Activated CD4-positive, alpha-beta T cell treated with anti-CD3 and anti-CD28 coated beads for 36 hours (primary cell): ENCODE data around the gene SUSD4. TPM values are rescaled to one million over a fixed set of nuclear protein-coding genes. Genes with fewer than 3 reads are reported as not detected.
"Not testable (repeated sequence)": the region's sequence is repeated elsewhere in the genome, so short reads cannot be mapped to it uniquely, and the experiment has no call there.

Source experiments
- ATAC-seq: fragments of 200-7000 bp; cut with Tn5 transposase; one replicate; pipeline ENCODE4 v1.10.0; 2021; ENCODE audit warnings: mild to moderate bottlenecking, moderate library complexity
- CTCF ChIA-PET: fragments of 350-600 bp; sonication (Branson Sonifier 250); formaldehyde crosslinking; loops from one replicate; lab custom pipeline; 2021; ENCODE audit warnings: antibody characterized with exemption; lab: Charles Lee
- POLR2A ChIA-PET: fragments of 350-600 bp; sonication (Branson Sonifier 250); formaldehyde crosslinking; loops from one replicate; lab custom pipeline; 2021; ENCODE audit warnings: antibody characterized with exemption, inconsistent platforms; lab: Charles Lee
- DNase-seq: peaks from one replicate; pipeline ENCODE4 v3.0.0-alpha.2; 2020
- H3K27ac Mint-ChIP-seq: one replicate; pipeline ENCODE4 v1.8.0; 2021; ENCODE audit warnings: mixed read lengths
- H3K27me3 Mint-ChIP-seq: one replicate; pipeline ENCODE4 v1.8.0; 2021; ENCODE audit warnings: mixed read lengths
- H3K36me3 Mint-ChIP-seq: one replicate; pipeline ENCODE4 v1.8.0; 2021; ENCODE audit warnings: low read depth, mixed read lengths
- H3K4me1 Mint-ChIP-seq: one replicate; pipeline ENCODE4 v1.8.0; 2021; ENCODE audit warnings: mixed read lengths
- H3K4me3 Mint-ChIP-seq: one replicate; pipeline ENCODE4 v1.8.0; 2021; ENCODE audit warnings: mild to moderate bottlenecking, moderate library complexity, mixed read lengths
- H3K9me3 Mint-ChIP-seq: one replicate; pipeline ENCODE4 v1.8.0; 2021; ENCODE audit warnings: low read depth, mixed read lengths
- intact Hi-C, 2 experiments: fragments of 100-400 bp; cut with DNase I in 1 of 2; cut with micrococcal nuclease in 1 of 2; formaldehyde crosslinking; loops; one replicate each; pipeline versions ENCODE4 v1.14.2 to v1.15.1; 2022 to 2024; cut with DNase I, micrococcal nuclease
- total RNA-seq, 2 experiments: library from RNA; stranded (reverse); gene quantifications; one replicate each; pipeline ENCODE4 v1.2.3, GENCODE V29; 2021

Gene SUSD4
- total RNA-seq, 2 experiments from 2014 or later: 1.9 to 2.2 TPM

- POLR2A ChIA-PET: no interaction called here
- Mint-ChIP-seq H3K36me3 (no peaks in the 10 kb centered on the region), H3K27ac (no peak overlapping the region), H3K4me1 (peaks cover 12% of the 10 kb centered on the region), H3K9me3 (no peaks in the 10 kb centered on the region), H3K27me3 (no peaks in the 10 kb centered on the region), H3K4me3 (no peak overlapping the region)
- intact Hi-C loops: no loop called here
- DNase-seq (no peak), ATAC-seq (no peak)
- CTCF ChIA-PET: interaction anchor here (0.6 kb wide), 1 partner anchor 132 kb away, joined by 3 read pairs; no protein-coding TSS in a partner anchor
Observed at GRCh38 chr1:223264529-223264928, 99.4 kb downstream of the SUSD4 start.

- DNase-seq (no peak), ATAC-seq (no peak)
- CTCF ChIA-PET: no interaction called here
- Mint-ChIP-seq H3K27ac (no peak overlapping the region), H3K9me3 (no peaks in the 10 kb centered on the region), H3K4me1 (peaks cover 7% of the 10 kb centered on the region), H3K36me3 (no peaks in the 10 kb centered on the region), H3K27me3 (no peaks in the 10 kb centered on the region), H3K4me3 (no peak overlapping the region)
- POLR2A ChIA-PET: no interaction called here
- intact Hi-C loops: no loop called here
Observed at GRCh38 chr1:223261914-223262313, 102.1 kb downstream of the SUSD4 start.

GRCh38 chr1:223260712-223261111 lies 103.3 kb downstream of the SUSD4 start:
- ATAC-seq (no peak), DNase-seq (no peak)
- Mint-ChIP-seq H3K36me3 (no peaks in the 10 kb centered on the region), H3K4me3 (no peak overlapping the region), H3K27ac (no peak overlapping the region), H3K27me3 (no peaks in the 10 kb centered on the region), H3K4me1 (peaks cover 4% of the 10 kb centered on the region), H3K9me3 (no peaks in the 10 kb centered on the region)
- intact Hi-C loops: no loop called here
- POLR2A ChIA-PET: no interaction called here
- CTCF ChIA-PET: interaction anchor here (0.7 to 0.9 kb wide), 3 partner anchors 12 to 133 kb away, joined by 3 to 4 read pairs (median 3); no protein-coding TSS in a partner anchor

- CTCF ChIA-PET: interaction anchor here (0.9 kb wide), 1 partner anchor 368 kb away, joined by 3 read pairs; no protein-coding TSS in a partner anchor
- H3K4me1 Mint-ChIP-seq: no peaks in the 10 kb centered on the region
- POLR2A ChIA-PET: no interaction called here
- no peaks in the 10 kb centered on the region for H3K27me3 Mint-ChIP-seq
- no peak overlapping the region for H3K4me3 Mint-ChIP-seq
- intact Hi-C loops: no loop called here
- ATAC-seq (no peak), DNase-seq (no peak)
- H3K27ac Mint-ChIP-seq: no peak overlapping the region
- no peaks in the 10 kb centered on the region for H3K9me3 Mint-ChIP-seq
- no peaks in the 10 kb centered on the region for H3K36me3 Mint-ChIP-seq
Observed at GRCh38 chr1:223259462-223259861, 104.5 kb downstream of the SUSD4 start.

- POLR2A ChIA-PET: no interaction called here
- ATAC-seq (no peak), DNase-seq (no peak)
- H3K9me3 Mint-ChIP-seq: no peaks in the 10 kb centered on the region
- no peaks in the 10 kb centered on the region for H3K36me3 Mint-ChIP-seq
- CTCF ChIA-PET: interaction anchor here (0.9 kb wide), 1 partner anchor 369 kb away, joined by 3 read pairs; no protein-coding TSS in a partner anchor
- no peak overlapping the region for H3K4me3 Mint-ChIP-seq
- no peaks in the 10 kb centered on the region for H3K27me3 Mint-ChIP-seq
- no peak overlapping the region for H3K27ac Mint-ChIP-seq
- no peaks in the 10 kb centered on the region for H3K4me1 Mint-ChIP-seq
- intact Hi-C loops: no loop called here
Observed at GRCh38 chr1:223258751-223259198, 105.2 kb downstream of the SUSD4 start.

GRCh38 chr1:223257856-223258550 lies 106.0 kb downstream of the SUSD4 start:
- DNase-seq: no peak
- Mint-ChIP-seq H3K4me1 (peaks cover 4% of the 10 kb centered on the region), H3K9me3 (no peaks in the 10 kb centered on the region), H3K4me3 (no peak overlapping the region), H3K27ac (no peak overlapping the region), H3K27me3 (no peaks in the 10 kb centered on the region), H3K36me3 (no peaks in the 10 kb centered on the region)
- intact Hi-C loops: no loop called here
- ChIA-PET CTCF (interaction anchor here (0.7 kb wide), 1 partner anchor 19 kb away, joined by 3 read pairs; no protein-coding TSS in a partner anchor), POLR2A (no interaction called here)
- no peak for ATAC-seq

- Mint-ChIP-seq H3K27me3 (no peaks in the 10 kb centered on the region), H3K36me3 (no peaks in the 10 kb centered on the region), H3K4me1 (peaks cover 4% of the 10 kb centered on the region), H3K27ac (no peak overlapping the region), H3K9me3 (no peaks in the 10 kb centered on the region), H3K4me3 (no peak overlapping the region)
- no peak for DNase-seq
- intact Hi-C loops: no loop called here
- ATAC-seq: no peak
- POLR2A ChIA-PET: no interaction called here
- CTCF ChIA-PET: interaction anchor here (0.7 to 1.1 kb wide), 3 partner anchors 23 to 687 kb away, joined by 3 read pairs; no protein-coding TSS in a partner anchor
Observed at GRCh38 chr1:223256034-223256433, 107.9 kb downstream of the SUSD4 start.

- ChIA-PET POLR2A (no interaction called here), CTCF (interaction anchor here (0.7 kb wide), 1 partner anchor 120 kb away, joined by 3 read pairs; no protein-coding TSS in a partner anchor)
- Mint-ChIP-seq H3K4me3 (no peak overlapping the region), H3K36me3 (no peaks in the 10 kb centered on the region), H3K27me3 (no peaks in the 10 kb centered on the region), H3K4me1 (peaks cover 15% of the 10 kb centered on the region), H3K27ac (no peak overlapping the region), H3K9me3 (no peaks in the 10 kb centered on the region)
- no peak for ATAC-seq
- intact Hi-C loops: no loop called here
- DNase-seq: no peak
Observed at GRCh38 chr1:223253916-223254315, 110.1 kb downstream of the SUSD4 start.

GRCh38 chr1:223251387-223251786 lies 112.6 kb downstream of the SUSD4 start:
- intact Hi-C loops, POLR2A ChIA-PET, ATAC-seq, DNase-seq, H3K36me3 Mint-ChIP-seq, H3K27ac Mint-ChIP-seq, H3K4me3 Mint-ChIP-seq, H3K9me3 Mint-ChIP-seq, H3K27me3 Mint-ChIP-seq: not testable (repeated sequence)
- CTCF ChIA-PET: interaction anchor here (1.9 kb wide), 1 partner anchor 118 kb away, joined by 16 read pairs; no protein-coding TSS in a partner anchor
- H3K4me1 Mint-ChIP-seq: peaks cover 27% of the 10 kb centered on the region

- no peaks in the 10 kb centered on the region for H3K36me3 Mint-ChIP-seq
- ATAC-seq (no peak), DNase-seq (no peak)
- intact Hi-C loops: no loop called here
- POLR2A ChIA-PET: no interaction called here
- H3K9me3 Mint-ChIP-seq: no peaks in the 10 kb centered on the region
- peaks cover 27% of the 10 kb centered on the region for H3K4me1 Mint-ChIP-seq
- no peak overlapping the region for H3K27ac Mint-ChIP-seq
- H3K27me3 Mint-ChIP-seq: no peaks in the 10 kb centered on the region
- CTCF ChIA-PET: interaction anchor here (1.0 to 1.9 kb wide), 3 partner anchors 17 to 121 kb away, joined by 3 to 16 read pairs (median 4); no protein-coding TSS in a partner anchor
- H3K4me3 Mint-ChIP-seq: no peak overlapping the region
Observed at GRCh38 chr1:223250632-223251015, 113.4 kb downstream of the SUSD4 start.

- intact Hi-C loops: no loop called here
- Mint-ChIP-seq H3K4me1 (peaks cover 31% of the 10 kb centered on the region), H3K4me3 (no peak overlapping the region), H3K27ac (no peak overlapping the region), H3K9me3 (no peaks in the 10 kb centered on the region), H3K36me3 (no peaks in the 10 kb centered on the region), H3K27me3 (no peaks in the 10 kb centered on the region)
- ATAC-seq (no peak), DNase-seq (no peak)
- CTCF ChIA-PET: interaction anchor here (1.0 to 1.9 kb wide), 3 partner anchors 18 to 120 kb away, joined by 3 to 16 read pairs (median 4); no protein-coding TSS in a partner anchor
- POLR2A ChIA-PET: no interaction called here
Observed at GRCh38 chr1:223249854-223250631, 113.9 kb downstream of the SUSD4 start.
